Calu3 (cell line): ENCODE results near the gene EEF1AKMT3. TPM values are rescaled to one million over a fixed set of nuclear protein-coding genes. Genes with fewer than 3 reads are reported as not detected.

Experiments
- Bru-seq: library from RNA; stranded (reverse); fragments of 400-500 nt; gene quantifications from one replicate; lab custom pipeline; 2021; lab: Mats Ljungman, UMichigan
- BruChase-seq, 2 experiments: library from RNA; stranded (reverse); fragments of 400-500 nt; gene quantifications; one replicate each; lab custom pipeline; 2021; lab: Mats Ljungman, UMichigan
- BruUV-seq: library from RNA; stranded (reverse); fragments of 400-500 nt; replicated peaks from 2 replicates; lab custom pipeline; 2021; lab: Mats Ljungman, UMichigan
- CTCF ChIA-PET: fragments of 300-600 bp; sonication (Branson Sonifier 250); formaldehyde crosslinking; loops from one replicate; lab custom pipeline; 2022; ENCODE audit warnings: antibody characterized with exemption; lab: Charles Lee
- DNase-seq: peaks from one replicate; pipeline ENCODE4 v3.0.0; 2022
- H3K27ac Mint-ChIP-seq: one replicate; pipeline ENCODE4 v1.8.0; 2022; ENCODE audit warnings: mixed read lengths; ENCODE audit not compliant: unreplicated experiment
- H3K27me3 Mint-ChIP-seq: one replicate; pipeline ENCODE4 v1.8.0; 2022; ENCODE audit warnings: mixed read lengths; ENCODE audit not compliant: unreplicated experiment
- H3K36me3 Mint-ChIP-seq: one replicate; pipeline ENCODE4 v1.8.0; 2022; ENCODE audit warnings: mild to moderate bottlenecking, moderate library complexity, mixed read lengths; ENCODE audit not compliant: insufficient read depth, unreplicated experiment
- H3K4me1 Mint-ChIP-seq: one replicate; pipeline ENCODE4 v1.8.0; 2022; ENCODE audit warnings: mild to moderate bottlenecking, low read depth, mixed read lengths; ENCODE audit not compliant: unreplicated experiment
- H3K4me3 Mint-ChIP-seq: one replicate; pipeline ENCODE4 v1.8.0; 2022; ENCODE audit warnings: mild to moderate bottlenecking, low read depth, moderate library complexity, mixed read lengths; ENCODE audit not compliant: unreplicated experiment
- H3K9me3 Mint-ChIP-seq: one replicate; pipeline ENCODE4 v1.8.0; 2022; ENCODE audit warnings: low read depth, mixed read lengths; ENCODE audit not compliant: unreplicated experiment
- intact Hi-C: fragments of 100-400 bp; cut with micrococcal nuclease; formaldehyde crosslinking; loops from one replicate; pipeline ENCODE4 v1.10.0; 2022; ENCODE audit not compliant: unreplicated experiment
- long read RNA-seq: library from polyadenylated mRNA; stranded (forward); transcript quantifications from one replicate; pipeline ENCODE4 v2.0.0, GENCODE V29; 2022
- total RNA-seq: library from RNA; stranded (reverse); gene quantifications from 2 replicates; pipeline ENCODE4 v1.2.3, GENCODE V29; 2022
- TF ChIP-seq, protein P1 (sequence below): fragments of 200-600 bp; IDR thresholded peaks from one replicate; pipeline ENCODE4 v1.8.0; 2022; ENCODE audit warnings: antibody characterized with exemption; ENCODE audit not compliant: unreplicated experiment

The EEF1AKMT3 gene
- total RNA-seq (8.4 TPM in 2 replicates), Bru-seq, nascent RNA (percentile 60 among the genes with signal in this experiment), BruChase-seq, experiment 1, labeled RNA remaining after a 6-hour chase (percentile 80 among the genes with signal in this experiment), BruChase-seq, experiment 2, labeled RNA remaining after a 2-hour chase (percentile 80 among the genes with signal in this experiment)
- long read RNA-seq, partial matches to known transcripts, result 0 of 9 reads
- long read RNA-seq, other reads (novel, unspliced or antisense), result 4 of 9 reads

DNA sequence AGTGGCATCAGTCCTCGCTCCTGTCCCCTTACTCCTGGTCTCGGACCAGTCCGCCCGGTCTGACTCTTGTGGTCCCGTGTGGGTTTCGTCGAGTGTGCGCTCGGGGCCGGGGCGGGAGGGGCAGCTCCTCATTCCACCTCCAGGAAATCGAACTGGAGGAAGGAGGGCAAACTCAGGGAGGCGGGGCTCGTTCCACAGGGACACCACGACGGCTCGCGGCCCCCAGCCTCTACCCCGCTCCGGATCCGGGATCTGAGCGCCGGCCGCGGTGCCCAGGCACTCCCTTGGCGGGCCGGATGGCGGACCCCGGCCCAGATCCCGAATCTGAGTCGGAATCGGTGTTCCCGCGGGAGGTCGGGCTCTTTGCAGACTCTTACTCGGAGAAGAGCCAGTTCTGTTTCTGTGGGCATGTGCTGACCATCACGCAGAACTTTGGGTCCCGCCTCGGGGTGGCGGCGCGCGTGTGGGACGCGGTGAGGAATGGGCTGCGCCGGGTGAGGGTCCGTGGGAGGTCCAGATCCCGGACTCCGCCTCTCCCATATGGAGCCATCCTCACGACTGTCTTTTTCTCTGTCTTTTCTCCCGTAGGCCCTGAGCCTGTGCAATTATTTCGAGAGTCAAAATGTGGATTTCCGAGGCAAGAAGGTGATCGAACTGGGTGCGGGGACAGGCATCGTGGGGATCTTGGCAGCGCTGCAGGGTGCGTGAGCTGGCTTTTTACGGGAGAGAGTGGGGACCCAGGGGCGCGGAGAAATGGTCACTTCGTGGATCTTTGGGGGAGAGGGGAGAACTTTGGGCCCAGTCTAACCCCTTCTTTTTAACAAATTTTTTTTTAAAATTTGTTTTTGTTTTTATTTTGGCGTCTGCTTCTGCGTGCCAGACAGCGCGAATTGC, at the start of gene EEF1AKMT3:
EEF1AKMT3 (plus strand) TSS at position 186 of the 894 bp plus-strand sequence; CDS start at position 297, 111 bp downstream.
- intact Hi-C loops, result no loop called here
- no peaks in the 10 kb centered on the region for H3K9me3 Mint-ChIP-seq
- peak; percentile 70 for DNase-seq
- H3K27me3 Mint-ChIP-seq, result no peaks in the 10 kb centered on the region
- H3K36me3 Mint-ChIP-seq, result peaks cover 40% of the 10 kb centered on the region
- BruUV-seq, result no TSS peak
- CTCF ChIA-PET, result interaction anchor here (0.8 to 1.0 kb wide), 3 partner anchors 10 to 16 kb away, joined by 3 to 6 read pairs (median 3); partner anchors contain the start of gene TSFM
- H3K27ac Mint-ChIP-seq, result peak within 1 kb of the TSS; percentile 93
- H3K4me1 Mint-ChIP-seq, result peaks cover 8% of the 10 kb centered on the region
- TF ChIP-seq, protein P1, sequence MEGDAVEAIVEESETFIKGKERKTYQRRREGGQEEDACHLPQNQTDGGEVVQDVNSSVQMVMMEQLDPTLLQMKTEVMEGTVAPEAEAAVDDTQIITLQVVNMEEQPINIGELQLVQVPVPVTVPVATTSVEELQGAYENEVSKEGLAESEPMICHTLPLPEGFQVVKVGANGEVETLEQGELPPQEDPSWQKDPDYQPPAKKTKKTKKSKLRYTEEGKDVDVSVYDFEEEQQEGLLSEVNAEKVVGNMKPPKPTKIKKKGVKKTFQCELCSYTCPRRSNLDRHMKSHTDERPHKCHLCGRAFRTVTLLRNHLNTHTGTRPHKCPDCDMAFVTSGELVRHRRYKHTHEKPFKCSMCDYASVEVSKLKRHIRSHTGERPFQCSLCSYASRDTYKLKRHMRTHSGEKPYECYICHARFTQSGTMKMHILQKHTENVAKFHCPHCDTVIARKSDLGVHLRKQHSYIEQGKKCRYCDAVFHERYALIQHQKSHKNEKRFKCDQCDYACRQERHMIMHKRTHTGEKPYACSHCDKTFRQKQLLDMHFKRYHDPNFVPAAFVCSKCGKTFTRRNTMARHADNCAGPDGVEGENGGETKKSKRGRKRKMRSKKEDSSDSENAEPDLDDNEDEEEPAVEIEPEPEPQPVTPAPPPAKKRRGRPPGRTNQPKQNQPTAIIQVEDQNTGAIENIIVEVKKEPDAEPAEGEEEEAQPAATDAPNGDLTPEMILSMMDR, result no peak
- peak within 1 kb of the TSS; percentile 84 for H3K4me3 Mint-ChIP-seq

GRCh38 chr12:57722716-57723629, 49.4 kb upstream of the EEF1AKMT3 start:
- H3K27ac Mint-ChIP-seq, result no peak overlapping the region
- no peak for DNase-seq
- peaks cover 5% of the 10 kb centered on the region for H3K4me1 Mint-ChIP-seq
- no peaks in the 10 kb centered on the region for H3K9me3 Mint-ChIP-seq
- TF ChIP-seq, protein P1, result no peak
- peaks cover 47% of the 10 kb centered on the region for H3K36me3 Mint-ChIP-seq
- intact Hi-C loops, result no loop called here
- H3K4me3 Mint-ChIP-seq, result no peak overlapping the region
- H3K27me3 Mint-ChIP-seq, result peaks cover 33% of the 10 kb centered on the region
- BruUV-seq, result no TSS peak
- CTCF ChIA-PET, result interaction anchor here (1.2 kb wide), 1 partner anchor 13 kb away, joined by 3 read pairs; no protein-coding TSS in a partner anchor

- Mint-ChIP-seq H3K36me3 (peaks cover 47% of the 10 kb centered on the region), H3K27ac (no peak overlapping the region), H3K4me3 (no peak overlapping the region), H3K4me1 (peaks cover 11% of the 10 kb centered on the region), H3K27me3 (peaks cover 39% of the 10 kb centered on the region), H3K9me3 (no peaks in the 10 kb centered on the region)
- BruUV-seq, result no TSS peak
- intact Hi-C loops, result no loop called here
- DNase-seq, result no peak
- CTCF ChIA-PET, result interaction anchor here (1.2 kb wide), 1 partner anchor 13 kb away, joined by 3 read pairs; no protein-coding TSS in a partner anchor
- TF ChIP-seq, protein P1, result no peak
Observed at GRCh38 chr12:57723630-57723962, 48.8 kb upstream of the EEF1AKMT3 start.
